ENCODE results near the gene CHERP. TPM values are rescaled to one million over a fixed set of nuclear protein-coding genes. Genes with fewer than 3 reads are reported as not detected.

Gene CHERP
- total RNA-seq, 1 donor from 2014 or later = 70.8 TPM

Other genes starting within 250 kb of the CHERP start
- gene KLF2, start 217.6 kb downstream of the CHERP start, total RNA-seq (ENCODE audit: low replicate concordance) = 1.4 and 2.1 TPM in 2 replicates
- gene EPS15L1, start 70.5 kb downstream of the CHERP start, total RNA-seq (ENCODE audit: low replicate concordance) = 46.6 and 48.7 TPM in 2 replicates
- not detected in 2 replicates for gene CALR3, start 46.3 kb downstream of the CHERP start, total RNA-seq (ENCODE audit: low replicate concordance)
- 4.3 and 8.5 TPM in 2 replicates for gene C19orf44, start 46.0 kb downstream of the CHERP start, total RNA-seq (ENCODE audit: low replicate concordance)
- 44.5 and 52.7 TPM in 2 replicates for gene SLC35E1, start 30.0 kb upstream of the CHERP start, total RNA-seq (ENCODE audit: low replicate concordance)
- gene MED26, start 85.8 kb upstream of the CHERP start, total RNA-seq (ENCODE audit: low replicate concordance) = 12.5 and 12.8 TPM in 2 replicates
- 63.6 and 72.1 TPM in 2 replicates for gene SMIM7, start 117.7 kb upstream of the CHERP start, total RNA-seq (ENCODE audit: low replicate concordance)
- gene TMEM38A, start 118.7 kb upstream of the CHERP start, total RNA-seq (ENCODE audit: low replicate concordance) = 7.6 and 8.0 TPM in 2 replicates
- 0.05 TPM in 1 of 2 replicates, not detected in the other for gene NWD1, start 177.4 kb upstream of the CHERP start, total RNA-seq (ENCODE audit: low replicate concordance)